ENCODE data around the gene SUN3.
"Not testable (repeated sequence)": the region's sequence is repeated elsewhere in the genome, so short reads cannot be mapped to it uniquely, and the experiment has no call there.

SUN3 gene

DNA sequence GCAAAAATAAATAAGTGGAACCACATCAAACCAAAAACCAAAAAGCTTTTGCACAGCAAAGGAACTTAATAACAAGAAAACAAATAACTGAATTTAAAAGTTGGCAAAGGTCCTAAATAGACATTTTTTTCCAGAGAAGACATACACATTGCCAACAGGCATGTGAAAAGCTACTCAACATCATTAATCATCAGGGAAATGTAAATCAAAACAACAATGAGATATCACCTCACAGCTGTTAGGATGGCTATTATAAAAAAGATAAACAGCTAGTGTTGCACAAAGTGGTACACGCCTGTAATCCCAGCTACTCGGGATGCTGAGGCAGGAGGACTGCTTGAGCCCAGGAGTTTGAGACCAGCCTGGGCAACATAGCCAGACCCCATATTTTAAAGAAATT lies 2.2 kb upstream of the SUN3 start:
- DNase-seq (ENCODE audit: low read depth in 2 of 2), result no peak

DNA sequence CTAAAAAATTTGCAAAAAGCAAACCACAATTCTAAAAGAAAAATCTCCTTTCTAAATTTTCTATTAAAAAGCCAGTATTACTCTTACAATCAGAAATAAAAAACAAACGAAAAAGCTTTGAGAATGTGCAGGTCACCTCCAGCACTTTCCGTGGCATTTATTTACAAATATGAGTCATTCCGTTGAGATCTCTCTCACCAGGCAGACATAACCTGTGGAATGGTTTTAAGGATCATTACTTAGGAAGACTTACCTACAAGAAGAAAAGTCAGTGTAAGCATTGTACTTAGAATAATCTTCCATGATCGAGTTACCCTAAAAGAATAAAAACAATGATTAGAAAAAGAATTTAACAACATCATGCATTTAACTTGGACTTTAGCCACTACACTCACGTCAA lies 3.3 kb downstream of the SUN3 start:
- DNase-seq (ENCODE audit: low read depth in 2 of 2), result no peak

DNA sequence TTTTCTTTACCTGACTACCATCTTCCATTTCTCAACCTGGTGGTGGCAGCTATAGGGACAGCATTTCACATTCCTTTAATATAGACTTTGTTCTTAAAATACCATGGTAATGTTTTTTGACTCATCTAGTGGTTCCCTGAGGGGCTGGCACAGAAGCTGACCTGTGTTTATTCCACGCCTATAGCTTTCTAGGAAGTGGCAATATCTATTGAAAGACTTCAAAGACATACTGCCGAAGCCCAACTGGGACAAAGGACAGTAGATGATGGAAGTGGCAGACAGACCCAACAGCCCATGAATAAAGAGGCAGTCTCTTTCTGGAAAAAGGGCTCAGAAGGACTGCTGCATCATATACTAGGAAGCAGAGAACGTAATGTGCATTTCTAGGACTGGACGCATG lies 11.2 kb downstream of the SUN3 start:
- no peak for DNase-seq (ENCODE audit: low read depth in 2 of 2)

DNA sequence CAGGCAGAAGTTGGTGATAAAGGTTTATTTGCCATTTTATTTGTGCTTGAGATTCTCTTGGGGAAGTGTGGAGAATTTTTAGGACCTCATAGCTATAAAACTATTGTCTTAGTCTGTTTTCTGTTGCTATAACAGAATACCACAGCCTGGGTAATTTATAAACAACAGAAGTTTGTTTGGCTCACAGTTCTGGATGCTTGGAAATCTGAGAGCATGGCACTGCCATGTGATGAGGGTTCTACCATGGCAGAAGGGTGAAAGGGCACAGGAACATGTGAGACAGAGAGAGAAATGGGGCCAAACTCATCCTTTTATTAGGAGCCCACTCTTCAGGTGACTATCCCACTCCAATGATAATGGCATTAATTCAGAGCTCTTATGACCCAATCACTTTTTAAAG lies 12.3 kb downstream of the SUN3 start:
- DNase-seq (ENCODE audit: low read depth in 2 of 2), result no peak

DNA sequence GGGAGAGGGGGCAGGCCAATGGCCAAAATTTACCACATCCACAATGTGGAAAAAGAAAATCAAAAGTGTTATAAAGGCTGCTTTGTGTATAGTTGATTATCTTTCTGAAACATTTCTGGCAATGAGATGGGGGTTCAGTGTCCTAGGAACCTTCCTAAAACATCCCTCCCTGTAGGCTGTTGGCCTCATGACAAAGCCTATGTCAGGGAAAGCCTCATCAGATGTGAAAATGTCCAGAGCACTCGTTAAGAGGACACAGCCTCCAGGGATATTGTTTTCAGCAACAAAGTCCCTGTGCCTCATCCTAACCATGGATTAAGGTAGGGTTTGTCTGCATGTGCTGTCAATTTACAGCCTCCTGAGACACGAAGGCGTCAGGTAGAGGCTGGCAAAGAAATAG lies 17.0 kb downstream of the SUN3 start:
- DNase-seq (ENCODE audit: low read depth in 2 of 2), result no peak

DNA sequence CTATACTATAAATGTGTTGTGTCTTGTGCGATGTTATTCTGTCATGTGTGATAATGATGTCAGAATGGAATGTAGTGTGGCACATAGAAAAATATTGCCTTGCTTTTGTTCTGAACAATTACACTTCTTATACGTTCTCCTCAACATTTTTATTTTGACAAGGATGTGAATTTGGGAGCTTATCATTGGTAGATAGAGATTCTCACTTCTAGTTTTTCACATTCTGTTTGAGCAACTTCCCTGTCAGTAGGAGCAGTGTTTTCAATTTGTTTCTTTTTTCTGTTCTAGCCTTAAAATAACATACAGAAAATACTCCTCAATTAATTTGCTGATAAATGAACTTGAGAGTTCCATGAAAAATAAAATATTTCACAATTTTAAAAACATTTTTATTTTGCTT lies 17.6 kb downstream of the SUN3 start:
- no peak for DNase-seq (ENCODE audit: low read depth in 2 of 2)

DNA sequence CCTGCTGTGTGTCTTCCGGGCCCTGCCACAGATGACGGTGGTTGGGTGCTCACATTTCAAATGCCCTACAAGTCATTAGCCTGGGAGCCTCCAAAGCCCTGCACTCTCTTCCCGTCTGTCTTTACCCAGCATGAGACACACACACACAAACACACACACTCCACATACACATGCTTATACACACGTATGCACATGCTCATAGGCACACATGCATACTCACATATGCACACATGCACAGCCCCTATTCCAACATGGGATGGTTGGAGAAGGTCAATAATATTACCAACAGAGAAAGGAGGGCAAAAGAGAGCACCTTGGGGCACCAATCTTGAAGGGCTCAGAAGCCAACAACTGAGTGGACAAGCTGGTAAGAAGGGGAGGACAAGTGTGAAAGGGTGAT lies 19.0 kb downstream of the SUN3 start:
- DNase-seq (ENCODE audit: low read depth in 2 of 2), result no peak

DNA sequence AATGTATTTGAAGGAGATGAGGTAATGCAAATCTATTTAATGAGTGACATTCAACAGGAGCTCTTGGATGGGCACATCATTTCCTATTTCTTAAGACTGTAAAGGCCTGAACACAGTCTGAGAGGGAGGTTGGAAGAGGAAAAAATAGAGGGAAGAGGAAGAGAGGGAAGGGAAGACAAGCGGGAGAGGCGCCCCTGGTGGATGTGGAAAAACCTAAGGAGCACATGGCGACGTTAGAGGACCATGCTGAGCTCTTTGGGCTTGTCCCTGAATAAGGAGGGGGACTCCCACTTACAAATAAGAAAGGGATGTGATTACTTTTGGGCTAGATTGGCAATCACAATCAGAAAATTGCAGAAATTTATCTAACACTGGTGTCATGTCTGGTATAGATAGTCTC lies 19.6 kb downstream of the SUN3 start:
- no peak for DNase-seq (ENCODE audit: low read depth in 2 of 2)

DNA sequence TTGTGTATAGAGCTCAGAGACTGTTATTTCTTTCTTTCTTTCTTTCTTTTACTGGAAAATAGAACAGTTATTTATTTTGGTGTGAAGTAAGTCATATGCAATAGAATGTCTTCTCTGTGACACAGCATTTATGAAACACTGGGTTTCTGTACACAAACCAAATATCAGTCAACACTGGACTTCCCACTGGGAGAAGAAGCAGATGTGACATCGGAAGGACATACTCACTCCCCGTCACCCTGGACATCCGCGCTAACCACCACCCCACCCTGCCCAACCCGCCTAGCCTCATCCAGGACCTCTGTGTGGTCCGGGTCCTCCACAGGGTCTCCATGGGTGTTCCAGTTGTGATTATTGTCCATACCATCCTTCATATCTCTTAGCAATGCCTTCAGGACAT lies 22.0 kb downstream of the SUN3 start:
- no peak for DNase-seq (ENCODE audit: low read depth in 2 of 2)

DNA sequence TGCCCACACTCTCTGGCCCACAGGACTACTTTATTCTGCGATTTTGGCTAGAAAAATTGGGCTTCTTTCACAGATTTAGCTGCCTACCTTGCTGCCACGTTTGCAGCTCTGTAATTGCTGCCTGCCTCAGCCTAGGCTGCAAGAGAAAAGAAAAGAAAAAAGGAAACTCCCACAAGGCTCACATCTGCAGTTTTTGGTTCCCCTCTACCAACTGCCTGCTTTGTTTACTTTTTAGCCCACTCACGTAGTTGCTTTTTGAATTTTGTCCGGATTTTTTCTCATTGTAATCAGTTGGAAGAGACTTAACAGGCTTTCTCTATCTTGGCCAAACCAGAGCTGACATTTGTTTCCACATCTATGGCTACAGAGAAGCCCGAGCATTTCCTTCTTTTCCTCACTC lies 24.3 kb downstream of the SUN3 start:
- no peak for DNase-seq (ENCODE audit: low read depth in 2 of 2)

DNA sequence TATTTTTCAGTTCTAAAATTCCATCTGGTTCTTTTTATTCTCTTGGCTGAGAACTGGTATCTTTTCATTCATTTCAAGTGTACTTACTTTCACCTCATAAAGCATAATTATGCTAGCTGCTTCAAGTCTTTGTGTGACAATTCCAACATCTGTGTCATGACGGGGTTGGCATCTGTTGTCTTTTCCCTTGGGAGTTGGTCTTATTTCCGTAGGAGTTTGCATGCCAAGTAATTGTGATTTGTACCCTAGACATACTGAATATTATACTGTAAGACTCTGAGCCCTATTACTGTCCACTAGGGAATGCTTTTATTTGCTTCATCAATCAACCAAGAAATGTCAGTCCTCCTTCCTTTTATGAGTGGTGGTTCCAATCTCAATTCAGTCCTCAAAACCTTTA lies 24.9 kb downstream of the SUN3 start:
- DNase-seq (ENCODE audit: low read depth in 2 of 2), result no peak

DNA sequence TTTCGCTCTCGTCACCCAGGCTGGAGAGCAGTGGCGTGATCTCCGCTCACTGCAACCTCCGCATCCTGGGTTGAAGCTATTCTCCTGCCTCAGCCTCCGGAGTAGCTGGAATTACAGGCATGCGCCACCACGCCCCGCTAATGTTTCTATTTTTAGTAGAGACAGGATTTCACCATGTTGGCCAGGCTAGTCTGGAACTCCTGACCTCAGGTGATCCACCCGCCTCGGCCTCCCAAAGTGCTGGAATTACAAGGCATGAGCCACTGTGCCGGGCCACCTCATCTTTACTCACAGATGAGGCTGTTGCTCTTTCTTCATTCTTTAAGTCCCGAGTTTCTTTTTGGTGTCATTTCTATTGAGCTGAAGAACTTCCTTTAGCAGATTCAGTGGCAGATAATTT lies 28.7 kb downstream of the SUN3 start:
- not testable (repeated sequence) for DNase-seq (ENCODE audit: low read depth in 2 of 2)

DNA sequence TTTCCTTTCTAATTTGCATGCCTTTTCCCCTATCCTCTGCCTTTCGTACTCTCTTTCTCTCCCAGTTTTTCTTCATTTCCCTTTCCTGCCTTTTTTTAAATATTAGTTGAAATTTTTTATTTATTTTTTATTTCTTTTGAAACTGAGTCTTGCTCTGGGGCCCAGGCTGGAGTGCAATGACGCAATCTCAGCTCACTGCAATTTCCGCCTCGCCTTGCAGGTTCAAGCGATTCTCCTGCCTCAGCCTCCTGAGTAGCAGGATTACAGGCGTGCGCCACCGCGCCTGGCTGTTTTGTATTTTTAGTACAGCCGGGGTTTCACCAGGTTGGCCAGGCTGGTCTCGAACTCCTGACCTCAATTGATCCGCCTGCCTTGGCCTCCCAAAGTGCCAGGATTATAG lies 29.5 kb downstream of the SUN3 start:
- DNase-seq (ENCODE audit: low read depth in 2 of 2), result no peak

DNA sequence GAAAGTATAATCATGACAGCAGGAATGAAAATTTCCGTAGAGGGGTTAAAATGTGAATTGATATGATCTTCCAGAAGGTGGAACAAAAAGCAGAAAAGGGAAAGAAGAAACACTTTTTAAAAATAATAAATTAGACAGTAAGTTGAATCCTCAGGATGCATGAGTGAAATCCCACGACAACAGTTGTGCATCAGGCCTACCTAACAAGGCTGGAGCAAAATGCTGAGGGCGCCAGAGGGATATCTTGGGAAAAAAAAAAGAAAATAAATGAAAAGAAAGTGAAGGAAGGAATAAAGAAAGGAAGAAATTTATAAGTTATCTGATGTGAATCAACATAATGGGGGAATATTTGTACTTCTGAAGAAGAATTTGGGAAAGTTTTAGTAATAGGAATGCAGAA lies 36.5 kb downstream of the SUN3 start:
- no peak for DNase-seq (ENCODE audit: low read depth in 2 of 2)

DNA sequence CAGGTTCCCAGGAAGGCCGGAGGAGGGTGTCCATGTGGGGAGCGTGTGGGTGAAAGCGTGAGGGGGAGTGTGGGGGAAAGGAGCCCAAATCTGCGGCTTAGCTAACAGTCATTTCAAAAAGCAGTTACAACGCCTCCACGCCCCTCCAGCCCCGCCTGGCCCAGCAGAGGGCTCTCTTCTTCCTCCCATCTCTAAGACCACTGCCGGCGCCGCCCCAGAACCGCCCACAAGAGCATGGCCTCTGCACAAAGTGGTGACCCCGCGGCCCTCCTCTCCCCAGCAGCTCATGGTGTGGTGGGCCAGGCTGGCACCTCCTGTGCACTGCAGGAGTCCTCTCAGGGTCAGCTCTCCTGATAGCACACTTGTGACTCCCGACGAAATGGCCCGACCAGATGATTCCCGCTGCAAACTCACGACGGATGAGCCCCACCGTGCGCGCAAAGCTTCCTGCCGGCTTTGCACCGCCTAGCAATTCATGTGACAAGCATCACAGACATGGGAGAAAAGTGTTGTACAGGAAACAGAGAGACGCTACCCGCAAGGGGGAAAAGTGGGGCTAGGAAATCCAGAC lies 37.1 kb downstream of the SUN3 start:
- peak; percentile 70 to 74 for DNase-seq (ENCODE audit: low read depth in 2 of 2)

DNA sequence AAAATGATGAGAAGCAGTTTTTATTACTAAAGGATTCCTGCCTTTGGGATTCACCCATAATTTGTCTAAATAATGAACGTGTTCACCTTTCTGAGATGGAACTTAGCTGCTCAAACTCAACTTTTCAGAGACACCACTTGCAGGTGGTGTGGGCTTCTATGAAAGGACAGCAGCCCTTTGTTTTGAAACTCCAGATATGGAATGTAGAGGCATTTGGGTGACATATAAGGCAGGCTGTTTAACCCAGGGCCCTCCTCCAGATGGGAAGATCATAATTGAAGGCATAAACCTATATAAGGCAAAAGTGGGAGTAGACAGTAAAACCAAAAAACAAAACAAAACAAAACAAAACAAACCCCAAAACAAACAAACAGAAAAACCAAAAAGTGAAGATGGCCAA lies 37.6 kb downstream of the SUN3 start:
- no peak for DNase-seq (ENCODE audit: low read depth in 2 of 2)

DNA sequence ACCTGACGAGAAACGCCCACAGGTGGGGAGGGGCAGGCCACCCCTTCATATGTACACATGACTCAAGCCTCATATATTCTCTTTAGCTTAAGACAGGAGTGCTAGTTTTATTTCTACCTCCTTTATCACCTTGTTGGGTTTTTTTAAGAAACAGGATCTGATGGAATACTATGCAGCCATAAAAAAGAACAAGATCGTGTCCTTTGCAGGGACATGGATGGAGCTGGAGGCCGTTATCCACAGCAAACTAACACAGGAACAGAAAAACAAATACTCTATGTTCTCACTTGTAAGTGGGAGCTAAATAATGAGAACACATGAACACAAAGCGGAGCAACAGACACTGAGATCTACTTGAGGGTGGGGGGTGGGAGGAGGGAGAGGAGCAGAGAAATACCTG lies 38.3 kb downstream of the SUN3 start:
- no peak for DNase-seq (ENCODE audit: low read depth in 2 of 2)

DNA sequence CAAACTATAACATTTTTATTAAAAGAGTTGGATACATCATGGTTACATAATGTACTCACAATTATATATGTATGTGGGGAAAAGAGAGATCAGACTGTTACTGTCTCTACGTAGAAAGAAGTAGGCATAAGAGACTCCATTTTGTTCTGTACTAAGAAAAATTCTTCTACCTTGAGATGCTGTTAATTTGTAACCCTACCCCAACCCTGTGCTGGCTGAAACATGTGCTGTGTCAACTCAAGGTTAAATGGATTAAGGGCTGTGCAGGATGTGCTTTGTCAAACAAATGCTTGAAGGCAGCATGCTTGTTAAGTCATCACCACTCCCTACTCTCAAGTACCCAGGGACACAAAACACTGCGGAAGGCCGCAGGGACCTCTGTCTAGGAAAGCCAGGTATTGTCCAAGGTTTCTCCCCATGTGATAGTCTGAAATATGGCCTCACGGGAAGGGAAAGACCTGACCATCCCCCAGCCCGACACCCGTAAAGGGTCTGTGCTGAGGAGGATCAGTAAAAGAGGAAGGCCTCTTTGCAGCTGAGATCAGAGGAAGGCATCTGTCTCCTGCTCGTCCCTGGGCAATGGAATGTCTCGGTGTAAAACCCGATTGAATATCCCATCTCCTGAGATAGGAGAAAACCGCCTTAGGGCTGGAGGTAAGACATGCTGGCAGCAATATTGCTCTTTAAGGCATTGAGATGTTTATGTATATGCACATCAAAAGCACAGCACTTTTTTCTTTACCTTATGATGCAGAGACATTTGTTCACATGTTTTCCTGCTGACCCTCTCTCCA lies 39.1 kb downstream of the SUN3 start:
- not testable (repeated sequence) for DNase-seq (ENCODE audit: low read depth in 2 of 2)

DNA sequence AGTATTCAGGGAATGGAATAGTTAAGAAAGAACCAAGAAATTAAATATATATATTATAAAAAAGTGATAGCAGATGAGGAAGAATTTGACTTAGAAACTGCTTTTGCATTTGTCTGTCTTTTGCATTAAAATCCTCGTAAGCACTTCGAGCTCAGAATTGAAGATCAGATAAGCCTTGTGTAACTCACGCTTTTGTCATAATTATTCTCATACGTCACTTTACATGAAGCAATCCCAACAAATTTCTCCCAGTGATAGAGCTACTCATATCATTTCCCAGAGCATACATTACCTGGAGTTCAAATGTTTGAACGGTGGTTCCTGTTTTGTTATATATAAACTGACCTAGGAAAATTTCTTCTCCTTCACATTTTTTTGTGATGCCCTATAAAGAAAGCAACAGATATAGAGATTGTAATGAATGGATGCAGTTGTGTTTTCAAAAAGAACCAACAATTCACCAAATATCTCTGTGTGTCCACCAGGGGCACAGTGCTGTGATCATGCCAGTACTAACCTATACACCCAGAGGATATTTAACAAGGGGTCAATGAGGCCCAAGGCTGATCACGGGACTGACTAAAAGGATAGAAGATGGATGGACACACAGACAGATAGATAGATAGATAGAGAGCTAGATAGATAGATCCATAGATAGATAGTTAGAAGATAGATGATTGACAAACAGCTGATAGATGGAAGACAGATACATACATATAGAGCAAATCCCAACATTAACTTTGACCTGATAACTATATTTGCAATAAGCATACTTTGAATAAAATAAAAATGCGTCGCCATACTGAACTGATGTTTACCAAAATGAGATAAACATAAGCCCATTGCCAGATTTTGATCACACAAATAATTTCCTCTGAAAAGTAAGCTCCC lies 40.2 kb downstream of the SUN3 start:
- no peak for DNase-seq (ENCODE audit: low read depth in 2 of 2)

DNA sequence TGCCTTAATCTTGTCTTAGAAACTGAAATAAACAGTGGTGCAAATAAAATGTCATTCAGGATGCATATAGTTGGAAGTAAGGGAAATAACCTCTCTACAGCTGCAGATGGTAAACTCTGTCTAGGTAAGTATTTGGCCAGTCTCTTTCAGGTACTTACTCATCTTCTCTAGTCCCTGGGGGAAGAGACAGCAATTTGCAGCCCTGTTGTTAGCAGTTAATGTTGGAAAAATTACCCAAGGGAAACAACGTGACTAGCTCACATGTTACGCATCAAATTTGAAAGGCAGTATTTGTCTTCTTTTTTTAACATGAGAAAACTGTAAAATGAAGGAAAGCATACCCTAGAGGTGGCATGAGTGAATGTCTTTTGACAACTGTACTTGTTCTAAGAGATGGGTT lies 46.3 kb downstream of the SUN3 start:
- DNase-seq (ENCODE audit: low read depth in 2 of 2), result no peak

DNA sequence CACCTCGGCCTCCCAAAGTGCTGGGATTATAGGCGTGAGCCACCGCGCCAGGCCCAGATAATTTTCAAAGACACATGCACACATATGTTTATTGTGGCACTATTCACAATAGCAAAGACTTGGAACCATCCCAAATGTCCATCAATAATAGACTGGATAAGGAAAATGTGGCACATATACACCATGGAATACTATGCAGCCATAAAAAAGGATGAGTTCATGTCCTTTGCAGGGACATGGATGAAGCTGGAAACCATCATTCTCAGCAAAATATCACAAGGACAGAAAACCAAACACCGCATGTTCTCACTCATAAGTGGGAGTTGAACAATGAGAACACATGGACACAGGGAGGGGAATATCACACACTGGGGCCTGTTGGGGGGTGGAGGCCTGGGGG lies 48.3 kb downstream of the SUN3 start:
- not testable (repeated sequence) for DNase-seq (ENCODE audit: low read depth in 2 of 2)

DNA sequence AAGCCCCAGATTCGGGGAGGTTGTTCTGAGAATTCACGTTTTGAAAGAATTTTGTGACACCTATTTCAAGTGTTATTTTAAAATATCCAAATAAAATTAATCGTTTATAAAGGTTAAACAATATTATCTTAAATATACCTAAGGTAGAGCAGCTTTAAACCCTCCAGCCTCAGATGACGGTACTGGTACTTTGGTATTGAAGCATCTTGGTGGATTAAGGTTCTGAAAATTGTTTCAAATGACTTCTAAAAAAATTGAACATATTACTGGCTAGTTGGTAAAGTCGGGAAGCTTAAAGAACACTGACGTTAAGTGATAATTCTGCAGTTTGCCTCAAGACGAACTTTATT lies 49.1 kb downstream of the SUN3 start:
- no peak for DNase-seq (ENCODE audit: low read depth in 2 of 2)
